ENCODE measurements around the gene IDH2.

- no peak for TF ChIP-seq CTCF (IDR thresholded peaks at IDR 0.05)
- no peak for TF ChIP-seq EZH2 (IDR thresholded peaks at IDR 0.05)
- TF ChIP-seq EZH2phosphoT487 (IDR thresholded peaks at IDR 0.05) = no peak
These were observed 3.3 kb upstream of the IDH2 start for GRCh38 chr15:90105521-90105920.

Measured in neural progenitor cell (in vitro differentiated cells).